Muscle of leg (tissue), 11 donors: ENCODE results near the gene CDH10. TPM values are rescaled to one million over a fixed set of nuclear protein-coding genes. Genes with fewer than 3 reads are reported as not detected.

Experiments
- DNase-seq: peaks from one replicate; pipeline ENCODE4 v3.0.0; 2013
- H3K27ac ChIP-seq: one replicate; pipeline ENCODE4 v1.5.1; 2013; ENCODE audit warnings: mild to moderate bottlenecking, low read length, control low read depth
- H3K27me3 ChIP-seq: one replicate; pipeline ENCODE4 v1.6.1; 2013; ENCODE audit warnings: low read length; ENCODE audit not compliant: control insufficient read depth, insufficient read depth
- H3K36me3 ChIP-seq: one replicate; pipeline ENCODE4 v1.6.1; 2013; ENCODE audit warnings: low read length; ENCODE audit not compliant: control insufficient read depth, insufficient read depth
- H3K4me1 ChIP-seq: one replicate; pipeline ENCODE4 v1.6.1; 2013; ENCODE audit warnings: low read length; ENCODE audit not compliant: control insufficient read depth, insufficient read depth
- H3K4me3 ChIP-seq: one replicate; pipeline ENCODE4 v1.5.1; 2013; ENCODE audit warnings: low read length, control low read depth
- H3K9me3 ChIP-seq: replicated peaks from 2 replicates; pipeline ENCODE4 v1.6.1; 2013; ENCODE audit warnings: low read depth, low read length; ENCODE audit not compliant: control insufficient read depth
- WGBS: methylation state at CpG from one replicate; pipeline ENCODE4 v1.1.5; 2013; ENCODE audit warnings: missing lambda C conversion rate; ENCODE audit not compliant: insufficient coverage; 5-methylcytosine and 5-hydroxymethylcytosine counted together
- polyA plus RNA-seq, 8 donors: library from polyadenylated mRNA; unstranded; fragments of 120-200 nt; gene quantifications; one replicate each; pipeline versions ENCODE4 v1.2.1 to v1.2.3, GENCODE V29; 2013; ENCODE audit warnings: inconsistent platforms in 1 of 8, low replicate concordance in 1 of 8; ENCODE audit not compliant: insufficient read length in 8 of 8, insufficient read depth in 1 of 8
- total RNA-seq: library from RNA; stranded (reverse); fragments of 120-200 nt; gene quantifications from one replicate; pipeline ENCODE4 v1.2.4, GENCODE V29; 2013

The CDH10 gene
- total and polyA plus RNA-seq, 9 donors: 0.24 to 1.0 (median 0.40) TPM

DNA sequence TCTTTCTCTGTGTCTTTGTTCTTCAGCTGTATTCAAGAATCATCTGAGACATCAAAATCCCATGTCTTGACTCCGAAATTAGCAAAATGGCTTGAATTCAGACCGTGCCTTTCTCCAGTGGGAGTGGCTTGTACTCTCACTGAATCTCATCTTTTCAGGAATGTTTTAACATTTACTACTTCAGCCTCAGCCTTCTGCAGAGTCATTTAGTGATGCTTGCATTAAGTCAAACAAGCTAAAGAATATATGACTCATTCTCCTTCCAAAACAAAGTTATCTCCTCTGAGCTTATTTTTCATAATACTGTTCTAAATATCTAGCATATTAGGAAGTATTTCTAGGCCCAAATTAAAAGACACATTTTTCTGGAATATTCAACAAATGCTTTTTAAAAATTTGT lies 205.3 kb downstream of the CDH10 start:
- Histone ChIP-seq H3K9me3 (no peaks in the 10 kb centered on the region), H3K27me3 (no peaks in the 10 kb centered on the region), H3K36me3 (no peaks in the 10 kb centered on the region), H3K4me1 (no peaks in the 10 kb centered on the region), H3K27ac (no peak overlapping the region), H3K4me3 (no peak overlapping the region)
- DNase-seq: peak; percentile 1
- 71% methylated on average over 1 of the region's 2 CpGs for WGBS
